NCI-H1694 treated with DMSO at 0.1 percent for 48 hours (cell line): Measurements from ENCODE around the gene LRP1B.
"Not testable (repeated sequence)": the region's sequence is repeated elsewhere in the genome, so short reads cannot be mapped to it uniquely, and the experiment has no call there.

ENCODE experiments used
- DNase-seq: peaks from one replicate; lab custom pipeline; 2025; lab: John Stamatoyannopoulos, UW

LRP1B gene

GRCh38 chr2:142100970-142101369 is 29.8 kb downstream of the LRP1B start:
- no peak for DNase-seq

GRCh38 chr2:142100139-142100873 is 30.5 kb downstream of the LRP1B start:
- DNase-seq, result no peak

DNA sequence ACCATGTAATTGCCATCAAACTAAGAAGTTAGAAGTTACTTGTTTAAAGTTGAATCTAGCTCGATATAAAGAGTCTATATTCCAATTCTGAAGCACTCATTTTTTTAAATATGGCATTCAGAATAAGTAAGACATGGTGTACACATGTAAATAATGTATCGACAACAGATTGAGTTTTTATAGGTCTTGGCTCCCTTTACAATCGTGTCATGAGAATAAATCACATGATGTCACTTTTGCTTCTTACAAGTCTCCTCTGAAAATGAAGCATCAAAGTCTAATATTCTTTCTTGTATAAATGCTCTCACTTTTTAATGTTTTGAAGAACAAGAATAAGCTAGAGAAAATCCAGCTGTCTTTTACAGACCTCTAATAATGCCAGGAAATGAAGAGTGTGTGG is 33.1 kb downstream of the LRP1B start:
- DNase-seq, result no peak

GRCh38 chr2:142095647-142096046 is 35.2 kb downstream of the LRP1B start:
- DNase-seq, result no peak

- DNase-seq, result no peak
Observed at GRCh38 chr2:142094233-142094632, 36.6 kb downstream of the LRP1B start.

- DNase-seq, result no peak
Observed at GRCh38 chr2:142088058-142088568, 42.7 kb downstream of the LRP1B start.

GRCh38 chr2:142087585-142087984 is 43.2 kb downstream of the LRP1B start:
- DNase-seq, result not testable (repeated sequence)

- DNase-seq, result no peak
Observed at GRCh38 chr2:142082368-142082767, 48.4 kb downstream of the LRP1B start.

DNA sequence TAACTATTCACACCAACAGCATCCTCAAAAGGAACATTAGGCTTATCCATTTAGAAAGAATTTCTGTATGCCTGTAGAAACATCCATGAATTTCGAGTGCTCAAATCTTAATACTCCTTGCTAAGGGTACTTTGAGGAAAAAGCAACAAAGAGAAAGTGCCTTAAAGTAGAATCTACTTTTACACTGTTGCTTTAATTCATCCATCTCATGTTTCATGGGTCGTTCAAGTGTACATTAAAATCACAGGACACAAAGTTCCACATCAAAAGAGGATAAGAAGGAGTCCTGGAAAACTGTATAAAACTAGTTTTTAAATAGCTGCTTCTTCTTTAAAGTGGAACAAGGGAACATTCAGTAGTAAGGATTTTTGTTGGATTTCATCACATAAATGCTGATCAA is 54.5 kb downstream of the LRP1B start:
- DNase-seq, result no peak

DNA sequence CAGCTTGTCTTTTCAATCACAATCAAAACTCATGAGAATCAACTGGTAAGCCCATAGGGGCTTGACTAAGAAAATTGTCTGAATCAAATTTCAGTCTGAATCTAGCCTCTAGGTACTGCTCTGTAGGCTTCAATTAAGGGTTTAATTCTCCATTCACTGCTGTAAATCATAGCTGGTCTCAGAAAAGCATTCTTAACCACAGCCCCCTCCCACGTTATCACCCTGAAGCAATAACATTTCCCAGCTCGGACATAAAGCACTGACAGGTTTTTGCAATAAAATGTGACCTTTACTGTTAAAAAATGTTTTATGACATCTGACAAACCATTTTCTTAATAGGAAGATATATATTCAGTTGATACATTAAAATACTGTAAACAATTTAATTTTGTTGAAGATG is 55.0 kb downstream of the LRP1B start:
- no peak for DNase-seq

DNA sequence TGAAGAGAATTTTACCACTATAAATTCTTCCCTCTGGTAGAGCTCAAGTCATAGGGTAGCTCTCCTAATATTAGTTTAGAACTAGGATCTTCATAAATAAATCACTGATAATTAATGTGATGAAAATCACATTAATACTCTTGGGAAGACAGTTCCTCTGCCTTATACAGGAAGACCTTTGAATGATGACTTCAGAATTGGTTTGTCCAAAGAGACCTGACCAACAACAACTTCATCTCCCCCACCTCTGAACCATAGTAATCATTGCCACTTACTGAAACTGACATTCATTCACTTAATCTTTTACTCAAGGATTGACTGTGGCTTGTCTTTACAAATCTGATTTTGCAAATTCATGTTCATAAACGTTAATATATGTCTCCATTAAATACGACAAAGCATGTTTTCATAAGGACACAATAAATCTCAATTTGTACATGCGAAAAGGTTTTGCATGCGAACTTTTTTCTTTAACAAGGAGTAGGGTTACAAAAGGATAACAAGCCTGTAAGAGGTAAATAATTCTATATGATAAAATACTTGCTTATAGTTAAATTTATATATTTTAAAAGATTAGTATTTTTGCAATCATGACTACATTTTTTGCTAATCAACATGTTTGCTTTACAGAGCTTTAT is 61.4 kb downstream of the LRP1B start:
- no peak for DNase-seq

DNA sequence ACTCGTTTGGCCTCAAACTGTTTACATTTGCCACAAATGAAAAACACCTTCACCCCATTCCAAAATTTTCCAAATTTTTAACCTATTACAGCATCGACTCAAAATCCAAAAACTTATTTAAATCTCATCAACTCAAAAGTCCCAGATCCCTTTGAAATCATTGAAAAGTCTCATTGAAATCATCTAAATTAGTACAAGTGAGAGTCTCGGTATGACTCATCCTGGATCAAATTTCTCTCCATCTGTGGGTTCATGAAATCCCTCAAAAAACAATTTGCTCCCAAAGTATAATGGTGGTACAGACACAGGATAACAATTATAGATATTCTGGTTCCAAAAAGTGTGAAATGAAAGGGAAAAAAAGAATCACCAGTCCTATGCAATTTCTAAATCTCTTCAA is 65.1 kb downstream of the LRP1B start:
- DNase-seq, result no peak

GRCh38 chr2:142065156-142065555 is 65.7 kb downstream of the LRP1B start:
- DNase-seq, result no peak

DNA sequence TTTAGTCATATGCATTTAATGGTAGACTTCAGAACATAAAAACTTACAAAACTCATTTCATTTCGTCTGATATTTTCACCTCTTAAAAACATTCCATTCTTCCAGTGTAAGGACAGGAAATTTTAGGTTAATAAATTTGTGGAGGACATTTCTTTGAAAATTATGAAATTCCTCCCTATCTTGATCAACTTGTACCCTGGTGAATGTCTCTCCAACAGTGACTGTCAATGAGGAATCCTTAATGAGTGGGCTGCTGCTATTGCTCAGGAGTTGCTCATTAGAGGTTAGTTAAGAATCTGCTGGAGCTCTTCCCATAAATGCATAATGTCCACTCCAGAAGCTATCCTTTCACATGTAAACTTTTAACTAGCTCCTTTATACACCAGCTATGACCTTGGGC is 69.1 kb downstream of the LRP1B start:
- no peak for DNase-seq

DNA sequence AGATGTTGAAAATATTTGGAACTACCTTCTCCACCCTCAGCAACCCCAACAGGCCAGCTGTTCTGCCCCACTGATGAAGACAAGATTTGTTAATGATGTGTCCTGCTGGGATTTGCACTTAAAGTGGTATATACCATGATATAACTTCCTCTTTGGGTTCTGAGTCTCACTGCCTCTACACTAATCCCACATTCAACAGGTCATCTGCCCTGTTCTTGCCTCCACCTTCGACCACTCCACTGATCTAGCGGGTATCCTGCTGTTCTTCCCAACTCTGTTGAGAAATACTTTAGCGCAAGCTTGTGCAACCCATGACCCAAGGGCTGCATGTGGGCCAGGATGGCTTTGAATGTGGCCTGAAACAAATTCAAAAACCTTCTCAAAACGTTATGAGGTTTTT is 72.7 kb downstream of the LRP1B start:
- no peak for DNase-seq

GRCh38 chr2:142056784-142057183 is 74.0 kb downstream of the LRP1B start:
- DNase-seq, result no peak

DNA sequence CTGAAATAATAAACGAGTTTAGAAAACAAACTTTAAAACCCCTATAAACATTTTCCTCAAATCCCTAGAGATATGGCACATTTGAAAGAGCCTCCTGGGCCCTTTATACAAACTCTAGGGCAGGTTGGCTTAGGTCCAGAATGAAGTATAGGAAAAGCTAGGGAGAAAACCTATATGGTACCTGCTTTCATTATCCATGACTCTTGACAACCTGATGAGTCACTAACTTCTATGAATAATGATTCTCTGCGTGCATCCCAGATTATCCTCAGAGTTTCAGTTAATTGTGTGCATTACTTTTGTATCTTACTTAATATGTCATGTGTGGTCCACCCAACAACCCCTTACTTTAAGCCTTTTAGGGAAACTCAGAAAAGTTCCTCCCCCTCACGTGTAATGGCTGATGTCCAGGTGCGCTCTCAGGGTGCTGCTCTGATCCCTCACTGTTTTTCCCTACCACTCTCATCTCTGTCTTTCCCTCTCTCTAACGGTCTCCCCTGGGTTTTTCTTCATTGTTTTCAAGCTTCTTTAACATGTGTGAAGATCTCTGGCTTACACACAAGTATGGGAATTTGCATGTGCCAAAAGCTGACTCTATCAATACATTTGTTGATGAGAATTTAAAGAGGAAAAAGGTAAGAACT is 78.5 kb downstream of the LRP1B start:
- no peak for DNase-seq

DNA sequence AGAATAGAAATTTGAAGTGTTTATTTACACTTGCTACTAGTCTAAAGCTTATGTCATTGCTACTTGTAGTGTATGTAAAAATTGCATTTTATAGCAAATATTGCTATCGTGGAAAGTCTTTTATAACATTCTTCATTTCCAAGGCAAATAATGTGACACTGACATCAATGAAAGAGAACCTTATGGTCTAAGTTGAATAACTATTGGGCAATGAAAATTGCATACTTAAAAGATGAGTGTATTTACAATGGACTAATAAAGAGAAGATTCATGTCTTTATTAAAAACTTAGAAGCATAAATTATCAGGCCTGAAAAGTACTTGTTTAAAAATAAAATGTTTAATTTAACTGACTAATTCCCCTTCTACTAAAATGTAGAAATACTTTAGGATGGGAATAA is 82.2 kb downstream of the LRP1B start:
- DNase-seq, result no peak

GRCh38 chr2:142045641-142046040 is 85.2 kb downstream of the LRP1B start:
- DNase-seq, result no peak

DNA sequence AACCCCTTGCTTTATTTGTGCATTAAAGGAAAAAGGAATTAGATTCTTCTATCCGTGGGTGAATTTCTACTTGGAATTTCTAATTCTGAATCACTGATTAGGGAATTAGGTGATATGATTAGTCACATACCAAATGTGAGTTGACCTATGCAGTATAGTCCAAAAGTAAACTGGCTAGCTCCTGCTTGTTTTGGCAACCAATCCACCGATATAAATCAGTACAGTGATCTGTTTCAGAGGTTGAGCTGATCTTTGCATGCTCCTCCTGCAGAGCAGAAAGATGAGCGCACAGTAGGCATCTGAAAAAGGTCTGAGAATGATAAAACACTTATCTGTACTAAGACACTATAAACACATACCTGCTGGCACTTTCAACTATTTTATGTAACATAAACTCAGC is 86.6 kb downstream of the LRP1B start:
- no peak for DNase-seq

DNA sequence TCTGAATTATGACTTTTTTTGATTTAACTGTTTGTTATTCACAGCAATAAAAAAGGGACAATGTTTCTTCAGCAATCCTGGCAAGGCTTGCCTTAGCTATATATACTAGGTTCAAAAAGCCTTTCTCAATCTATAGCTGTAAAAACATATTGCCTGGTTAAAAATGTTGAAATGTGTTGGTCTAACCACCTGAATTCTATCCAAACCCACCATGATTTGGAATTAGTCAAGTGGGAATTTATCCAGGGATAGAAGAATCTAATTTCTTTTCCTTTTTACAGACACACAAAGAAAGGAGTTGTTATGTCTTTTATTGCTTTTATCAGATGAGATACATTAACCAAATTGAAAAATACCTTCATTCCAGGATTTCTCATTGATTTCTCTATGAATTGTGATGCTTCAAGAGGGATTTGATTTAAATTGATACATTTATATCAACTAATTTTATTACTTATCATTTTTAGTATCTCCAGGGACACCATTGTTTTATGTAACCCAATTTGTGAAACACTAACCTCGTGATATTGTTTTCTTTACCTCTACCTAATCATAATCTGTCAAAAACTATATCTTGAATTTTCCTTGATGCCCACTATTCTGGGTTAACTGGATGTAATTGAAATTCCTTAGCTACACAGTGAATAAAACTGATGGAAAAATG is 88.1 kb downstream of the LRP1B start:
- DNase-seq, result no peak

DNA sequence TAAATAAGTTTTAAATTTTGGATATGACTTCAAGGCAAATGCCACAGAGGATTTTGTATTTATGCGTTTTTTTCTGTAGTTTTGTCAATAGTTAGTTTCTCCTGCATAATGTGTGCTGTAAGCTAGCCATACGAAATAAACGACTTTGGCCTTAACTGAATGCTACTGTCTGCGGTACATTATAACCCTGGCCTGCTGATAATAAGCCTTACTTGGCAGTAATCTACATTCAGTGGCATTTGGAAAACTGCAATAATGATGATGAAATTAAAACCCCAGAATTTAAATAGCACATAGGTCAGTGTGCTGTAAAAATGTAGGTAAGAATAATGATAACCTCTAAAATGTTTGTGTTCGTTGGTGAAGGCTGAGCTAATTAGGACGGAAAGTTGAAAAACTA is 88.8 kb downstream of the LRP1B start:
- DNase-seq, result no peak

- no peak for DNase-seq
Observed at GRCh38 chr2:142041105-142041504, 89.7 kb downstream of the LRP1B start.
